Brain pericyte (primary cell): ENCODE measurements around the gene OR1A1.
"Not testable (repeated sequence)": the region's sequence is repeated elsewhere in the genome, so short reads cannot be mapped to it uniquely, and the experiment has no call there.

Experiments
- DNase-seq: peaks from one replicate; pipeline ENCODE4 v3.0.0-alpha.2; 2012; ENCODE audit warnings: low read depth, low spot score

The OR1A1 gene, protein sequence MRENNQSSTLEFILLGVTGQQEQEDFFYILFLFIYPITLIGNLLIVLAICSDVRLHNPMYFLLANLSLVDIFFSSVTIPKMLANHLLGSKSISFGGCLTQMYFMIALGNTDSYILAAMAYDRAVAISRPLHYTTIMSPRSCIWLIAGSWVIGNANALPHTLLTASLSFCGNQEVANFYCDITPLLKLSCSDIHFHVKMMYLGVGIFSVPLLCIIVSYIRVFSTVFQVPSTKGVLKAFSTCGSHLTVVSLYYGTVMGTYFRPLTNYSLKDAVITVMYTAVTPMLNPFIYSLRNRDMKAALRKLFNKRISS

GRCh38 chr17:3207367-3207766 lies at the start of gene OR1A1:
Gene OR1A1, plus strand, starts transcription at chr17:3207667. Its CDS starts 7,954 bp downstream, at chr17:3215621.
- DNase-seq, result no peak

DNA sequence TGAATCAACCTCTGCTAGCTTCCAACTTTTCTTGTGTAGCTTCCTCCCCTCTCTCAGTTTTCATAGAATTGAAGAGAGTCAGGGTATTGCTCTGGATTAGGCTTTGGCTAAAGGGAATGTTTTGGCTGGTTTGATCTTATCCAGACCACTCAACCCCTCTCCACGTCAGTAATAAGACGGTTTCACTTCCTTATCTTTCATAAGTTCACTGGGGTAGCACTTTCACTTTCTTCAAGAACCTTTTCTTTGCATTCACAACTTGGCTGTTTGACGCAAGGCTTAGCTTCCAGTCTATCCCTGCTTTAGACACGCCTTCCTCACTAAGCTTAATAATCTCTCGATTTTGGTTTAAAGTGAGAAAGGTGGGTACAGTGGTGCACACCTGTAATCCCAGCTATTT lies 39.9 kb upstream of the OR1A1 start:
- DNase-seq, result no peak

DNA sequence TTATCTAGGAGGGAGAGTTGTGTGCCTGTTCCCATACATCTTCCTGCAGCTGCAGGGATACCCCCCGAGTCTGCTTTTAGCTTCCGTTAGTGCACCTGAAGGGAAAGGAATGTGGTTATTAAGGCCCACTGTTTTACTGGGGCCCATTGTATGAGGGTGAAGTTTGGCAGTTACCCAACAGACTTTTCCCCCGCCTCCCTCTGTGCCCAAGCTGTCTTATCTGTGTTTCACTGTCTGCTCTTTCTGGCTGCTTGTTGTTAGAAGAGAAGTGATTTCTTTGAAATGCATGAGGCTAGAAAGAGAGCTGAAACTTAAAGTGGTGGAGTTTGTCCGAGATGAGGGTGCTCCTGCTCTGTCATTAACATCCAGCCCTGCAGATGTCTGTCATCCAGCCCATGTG lies 17.5 kb upstream of the OR1A1 start:
- no peak for DNase-seq

DNA sequence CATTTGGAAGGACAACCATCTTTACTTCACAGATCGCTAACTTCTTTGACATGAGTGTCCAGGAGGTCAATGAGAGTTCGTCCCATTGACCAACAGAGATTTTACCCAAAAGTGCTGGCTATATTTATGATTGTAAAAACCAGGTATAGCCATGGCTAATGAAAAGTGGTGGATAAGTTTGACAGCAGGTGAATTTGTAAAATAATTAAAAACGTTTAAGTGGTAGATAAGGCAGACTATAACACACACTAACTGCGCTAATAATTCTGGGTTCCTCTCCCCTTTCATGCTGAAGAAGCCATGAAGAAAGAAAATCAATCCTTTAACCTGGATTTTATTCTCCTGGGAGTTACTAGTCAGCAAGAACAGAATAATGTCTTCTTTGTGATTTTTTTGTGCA lies 10.2 kb upstream of the OR1A1 start, which contains the start of gene OR1A2:
OR1A2 (plus strand) TSS at position 301 of the 400 bp plus-strand sequence; CDS start at position 301, 0 bp downstream.
- no peak for DNase-seq

GRCh38 chr17:3208484-3208883 lies 1.0 kb downstream of the OR1A1 start:
- DNase-seq, result no peak

DNA sequence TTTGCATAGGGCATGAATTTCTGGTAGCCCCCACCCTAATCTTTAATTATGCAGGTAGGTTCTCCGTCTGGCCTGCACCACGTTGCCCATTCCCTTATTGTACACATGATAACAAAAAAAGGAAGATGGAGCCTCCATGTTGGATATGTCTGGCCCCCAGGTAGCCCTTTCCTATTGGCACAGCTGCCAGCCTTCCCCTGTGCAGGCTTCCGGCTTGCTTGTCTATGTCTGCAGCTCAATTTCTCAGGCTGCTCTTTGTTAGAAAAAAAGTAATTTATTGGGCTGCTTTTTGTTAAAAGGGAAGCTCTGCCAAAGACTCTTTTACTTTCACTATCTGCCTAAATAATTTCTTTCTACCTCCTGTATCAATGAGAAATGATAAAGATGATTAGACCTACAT lies 5.5 kb downstream of the OR1A1 start:
- DNase-seq, result no peak

GRCh38 chr17:3213587-3213986 lies 6.1 kb downstream of the OR1A1 start:
- no peak for DNase-seq

GRCh38 chr17:3219978-3220377 lies 12.5 kb downstream of the OR1A1 start:
- DNase-seq, result not testable (repeated sequence)

DNA sequence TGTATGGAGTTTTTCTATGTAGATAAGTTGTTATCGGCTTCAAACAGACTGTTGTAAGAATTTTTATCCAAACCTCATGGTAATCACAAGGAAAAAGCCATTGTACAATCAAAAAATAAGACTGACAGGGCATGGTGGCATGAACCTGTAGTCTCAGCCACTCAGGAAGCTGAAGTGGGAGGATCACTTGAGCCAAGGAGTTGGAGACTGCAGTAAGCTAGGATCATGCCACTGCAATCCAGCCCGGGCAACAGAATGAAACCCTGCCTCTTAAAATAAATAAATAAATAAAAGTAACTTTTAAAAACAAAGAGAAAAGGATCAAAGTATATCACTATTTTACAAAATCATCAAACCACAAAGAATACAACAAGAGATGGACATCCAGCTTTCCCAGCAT lies 14.4 kb downstream of the OR1A1 start:
- no peak for DNase-seq

DNA sequence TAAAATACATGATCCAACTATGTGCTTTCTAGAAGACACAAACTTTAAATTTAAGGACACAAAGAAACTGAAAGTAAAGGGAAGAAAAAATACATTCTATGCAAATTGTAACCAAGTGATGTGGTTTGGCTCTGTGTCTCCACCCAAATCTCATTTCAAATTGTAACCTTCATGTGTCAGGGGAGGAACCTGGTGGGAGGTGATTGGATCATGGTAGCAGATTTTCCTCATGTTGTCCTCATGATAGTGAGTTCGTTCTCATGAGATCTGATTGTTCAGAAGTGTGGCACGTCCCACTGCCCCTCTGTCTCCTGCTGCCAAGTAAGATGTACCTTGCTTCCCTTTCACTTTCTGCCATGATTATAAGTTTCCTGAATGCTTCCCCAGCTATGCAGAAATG lies 15.0 kb downstream of the OR1A1 start:
- DNase-seq, result no peak

DNA sequence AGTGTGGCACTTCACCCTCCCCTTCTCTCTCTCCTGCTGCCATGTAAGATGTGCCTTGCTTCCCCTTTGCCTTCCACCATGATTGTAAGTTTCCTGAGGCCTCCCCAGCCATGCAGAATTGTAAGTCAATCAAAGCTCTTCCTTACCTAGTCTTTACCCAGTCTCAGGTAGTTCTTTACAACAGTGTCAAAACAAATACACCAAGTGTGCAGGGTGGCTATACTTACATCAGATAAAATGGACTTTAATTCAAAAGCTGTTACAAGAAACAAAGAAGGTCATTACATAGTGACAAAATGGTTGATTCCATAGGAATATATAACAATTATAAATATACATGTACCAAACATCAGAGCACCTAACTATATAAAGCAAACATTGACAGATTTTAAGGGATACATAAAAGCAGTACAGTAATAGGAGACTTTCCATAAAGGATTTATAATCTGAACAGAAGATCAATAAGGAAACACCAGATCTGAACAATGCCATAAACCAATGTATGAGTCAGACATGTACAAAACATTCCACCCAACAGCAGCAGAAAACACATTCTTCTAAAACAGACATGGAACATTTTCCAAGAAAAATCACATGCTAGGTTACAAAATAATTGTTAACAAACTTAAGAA lies 17.4 kb downstream of the OR1A1 start:
- not testable (repeated sequence) for DNase-seq

DNA sequence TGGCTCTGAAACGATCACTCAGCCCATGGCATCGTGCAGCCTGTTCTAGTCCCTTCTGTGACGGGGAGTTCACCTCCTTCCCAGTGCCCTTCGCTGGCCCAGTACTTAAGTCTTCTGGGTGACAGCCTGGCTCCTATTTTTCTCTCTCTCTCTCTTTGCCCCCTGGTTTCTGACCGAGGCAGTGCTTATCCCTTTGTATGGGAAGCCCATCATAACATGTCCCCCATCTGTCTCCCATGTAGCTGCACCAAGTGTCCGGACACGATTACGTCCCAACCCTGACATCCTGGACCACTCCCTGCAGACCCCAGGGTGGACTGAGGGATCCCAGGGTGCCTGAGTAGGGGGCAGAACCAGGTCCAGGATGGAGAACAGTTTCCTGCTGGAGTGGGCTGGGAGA lies 24.8 kb downstream of the OR1A1 start:
- not testable (repeated sequence) for DNase-seq

DNA sequence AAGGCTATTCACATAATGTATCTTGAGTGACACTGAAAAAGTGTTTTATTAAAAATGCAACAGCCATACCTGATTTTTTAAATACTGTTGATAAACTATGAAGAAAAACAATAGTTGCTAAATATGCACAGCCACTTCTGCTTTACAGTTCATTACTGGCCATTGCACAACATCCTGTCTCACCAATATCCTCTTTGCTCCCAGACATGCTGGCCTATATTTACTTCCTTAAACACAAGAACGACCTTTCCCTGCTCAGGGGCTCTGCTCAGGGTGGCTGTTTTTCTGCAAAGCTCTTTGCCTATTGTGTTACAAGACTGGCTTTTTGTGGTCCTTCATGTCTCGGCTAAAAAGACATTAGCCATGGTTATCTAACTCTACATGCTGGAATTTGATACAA lies 31.2 kb downstream of the OR1A1 start:
- DNase-seq, result not testable (repeated sequence)

- not testable (repeated sequence) for DNase-seq
Observed at GRCh38 chr17:3241044-3241443, 33.6 kb downstream of the OR1A1 start.

DNA sequence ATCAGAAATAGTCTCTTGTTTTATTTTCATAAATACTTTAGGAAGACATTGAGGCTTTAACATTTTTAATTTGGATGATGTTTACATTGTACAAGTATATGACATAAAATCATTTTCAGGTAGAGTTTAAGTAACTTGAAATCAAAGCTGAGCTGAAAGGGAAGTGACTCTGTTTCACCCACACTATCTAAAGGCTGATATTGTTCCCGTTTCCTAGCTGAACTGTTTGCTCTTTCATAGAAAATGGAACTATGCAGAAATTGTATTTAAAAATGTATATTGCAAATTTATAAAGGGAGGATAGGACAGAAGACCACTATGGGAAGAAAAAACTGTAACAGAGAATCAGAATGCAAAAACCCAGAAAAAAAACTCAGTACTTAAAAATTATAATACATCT lies 37.4 kb downstream of the OR1A1 start:
- DNase-seq, result not testable (repeated sequence)

DNA sequence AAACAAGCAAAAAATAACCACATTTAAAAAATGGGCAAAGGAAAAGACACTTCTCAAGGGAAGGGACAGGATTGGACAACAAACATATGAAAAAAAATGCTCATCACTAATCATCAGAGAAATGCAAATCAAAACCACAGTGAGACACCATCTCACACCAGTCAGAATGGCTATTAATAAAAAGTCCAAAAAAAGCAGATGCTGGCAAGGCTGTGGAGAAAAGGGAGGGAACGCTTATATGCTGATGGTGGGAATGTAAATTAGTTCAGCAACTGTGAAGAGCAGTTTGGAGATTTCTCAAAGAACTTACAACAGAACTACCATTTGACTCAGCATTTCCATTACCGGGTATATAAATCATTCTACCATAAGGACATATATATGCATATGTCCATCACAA lies 41.5 kb downstream of the OR1A1 start:
- DNase-seq, result not testable (repeated sequence)

- no peak for DNase-seq
Observed at GRCh38 chr17:3256575-3256974, 49.1 kb downstream of the OR1A1 start.

- no peak for DNase-seq
Observed at GRCh38 chr17:3260163-3260562, 52.7 kb downstream of the OR1A1 start.

DNA sequence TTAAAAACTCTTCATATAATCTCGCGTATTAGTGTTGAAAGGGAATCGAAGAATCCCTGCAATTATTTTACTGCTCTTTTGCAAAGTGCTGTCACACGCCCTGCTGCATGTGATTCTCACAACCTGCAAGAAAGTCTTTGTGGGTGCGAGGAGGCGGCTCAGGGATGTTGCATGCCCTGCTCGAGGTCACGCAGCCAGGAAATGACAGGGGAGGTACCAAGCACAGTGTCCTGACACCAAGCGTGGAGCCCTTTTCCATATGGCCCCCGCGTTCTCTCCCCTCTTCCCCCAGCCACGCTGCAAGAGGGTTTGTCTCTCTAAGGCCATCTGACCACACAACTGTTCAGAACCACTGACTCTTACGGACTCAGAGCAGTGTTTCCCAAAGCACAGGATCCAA lies 53.1 kb downstream of the OR1A1 start:
- DNase-seq, result no peak
